ENCODE results near the gene CNKSR1.

The CNKSR1 gene

GRCh38 chr1:26171084-26172072 lies 5.9 kb upstream of the CNKSR1 start, which contains the start of gene ZNF593OS:
ZNF593OS (minus strand) TSS chr1:26171832; CDS start chr1:26171661, 171 bp downstream.
- TF ChIP-seq, protein P1, sequence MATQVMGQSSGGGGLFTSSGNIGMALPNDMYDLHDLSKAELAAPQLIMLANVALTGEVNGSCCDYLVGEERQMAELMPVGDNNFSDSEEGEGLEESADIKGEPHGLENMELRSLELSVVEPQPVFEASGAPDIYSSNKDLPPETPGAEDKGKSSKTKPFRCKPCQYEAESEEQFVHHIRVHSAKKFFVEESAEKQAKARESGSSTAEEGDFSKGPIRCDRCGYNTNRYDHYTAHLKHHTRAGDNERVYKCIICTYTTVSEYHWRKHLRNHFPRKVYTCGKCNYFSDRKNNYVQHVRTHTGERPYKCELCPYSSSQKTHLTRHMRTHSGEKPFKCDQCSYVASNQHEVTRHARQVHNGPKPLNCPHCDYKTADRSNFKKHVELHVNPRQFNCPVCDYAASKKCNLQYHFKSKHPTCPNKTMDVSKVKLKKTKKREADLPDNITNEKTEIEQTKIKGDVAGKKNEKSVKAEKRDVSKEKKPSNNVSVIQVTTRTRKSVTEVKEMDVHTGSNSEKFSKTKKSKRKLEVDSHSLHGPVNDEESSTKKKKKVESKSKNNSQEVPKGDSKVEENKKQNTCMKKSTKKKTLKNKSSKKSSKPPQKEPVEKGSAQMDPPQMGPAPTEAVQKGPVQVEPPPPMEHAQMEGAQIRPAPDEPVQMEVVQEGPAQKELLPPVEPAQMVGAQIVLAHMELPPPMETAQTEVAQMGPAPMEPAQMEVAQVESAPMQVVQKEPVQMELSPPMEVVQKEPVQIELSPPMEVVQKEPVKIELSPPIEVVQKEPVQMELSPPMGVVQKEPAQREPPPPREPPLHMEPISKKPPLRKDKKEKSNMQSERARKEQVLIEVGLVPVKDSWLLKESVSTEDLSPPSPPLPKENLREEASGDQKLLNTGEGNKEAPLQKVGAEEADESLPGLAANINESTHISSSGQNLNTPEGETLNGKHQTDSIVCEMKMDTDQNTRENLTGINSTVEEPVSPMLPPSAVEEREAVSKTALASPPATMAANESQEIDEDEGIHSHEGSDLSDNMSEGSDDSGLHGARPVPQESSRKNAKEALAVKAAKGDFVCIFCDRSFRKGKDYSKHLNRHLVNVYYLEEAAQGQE (IDR thresholded peaks at IDR 0.05; ENCODE audit: insufficient replicate concordance, low read depth), result no peak
- no peak within 1 kb of the TSS; the same call in 1 of the 2 replicates for H3K27ac ChIP-seq (replicated peaks)
- no peaks in the 10 kb centered on the region for H3K27me3 ChIP-seq (ENCODE audit: insufficient read depth, poor library complexity, severe bottlenecking)
- no peak for DNase-seq (ENCODE audit: low read depth in 1 of 2, low spot score in 1 of 2)
- peak within 1 kb of the TSS; percentile 96 for H3K4me3 ChIP-seq (replicated peaks; ENCODE audit: insufficient read depth, low read length)

GRCh38 chr1:26175346-26175745 lies 1.9 kb upstream of the CNKSR1 start:
- Histone ChIP-seq H3K4me3 (replicated peaks; ENCODE audit: insufficient read depth, low read length) (no peak overlapping the region), H3K27ac (replicated peaks) (no peak overlapping the region), H3K27me3 (ENCODE audit: insufficient read depth, poor library complexity, severe bottlenecking) (no peaks in the 10 kb centered on the region)
- no peak for DNase-seq (ENCODE audit: low read depth in 1 of 2, low spot score in 1 of 2)
- TF ChIP-seq GABPA (IDR thresholded peaks at IDR 0.05; ENCODE audit: low read depth), result no peak
- TF ChIP-seq, protein P1 (IDR thresholded peaks at IDR 0.05; ENCODE audit: insufficient replicate concordance, low read depth), result no peak
- no peak for TF ChIP-seq POLR2AphosphoS5 (IDR thresholded peaks at IDR 0.05; ENCODE audit: low read depth)
- TF ChIP-seq, protein P2, sequence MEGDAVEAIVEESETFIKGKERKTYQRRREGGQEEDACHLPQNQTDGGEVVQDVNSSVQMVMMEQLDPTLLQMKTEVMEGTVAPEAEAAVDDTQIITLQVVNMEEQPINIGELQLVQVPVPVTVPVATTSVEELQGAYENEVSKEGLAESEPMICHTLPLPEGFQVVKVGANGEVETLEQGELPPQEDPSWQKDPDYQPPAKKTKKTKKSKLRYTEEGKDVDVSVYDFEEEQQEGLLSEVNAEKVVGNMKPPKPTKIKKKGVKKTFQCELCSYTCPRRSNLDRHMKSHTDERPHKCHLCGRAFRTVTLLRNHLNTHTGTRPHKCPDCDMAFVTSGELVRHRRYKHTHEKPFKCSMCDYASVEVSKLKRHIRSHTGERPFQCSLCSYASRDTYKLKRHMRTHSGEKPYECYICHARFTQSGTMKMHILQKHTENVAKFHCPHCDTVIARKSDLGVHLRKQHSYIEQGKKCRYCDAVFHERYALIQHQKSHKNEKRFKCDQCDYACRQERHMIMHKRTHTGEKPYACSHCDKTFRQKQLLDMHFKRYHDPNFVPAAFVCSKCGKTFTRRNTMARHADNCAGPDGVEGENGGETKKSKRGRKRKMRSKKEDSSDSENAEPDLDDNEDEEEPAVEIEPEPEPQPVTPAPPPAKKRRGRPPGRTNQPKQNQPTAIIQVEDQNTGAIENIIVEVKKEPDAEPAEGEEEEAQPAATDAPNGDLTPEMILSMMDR (IDR thresholded peaks at IDR 0.05; ENCODE audit: insufficient read depth, low read length), result no peak
- no peak for TF ChIP-seq SPI1 (IDR thresholded peaks at IDR 0.05; ENCODE audit: borderline replicate concordance, low read depth)

GRCh38 chr1:26180010-26180506 lies 2.8 kb downstream of the CNKSR1 start:
- TF ChIP-seq, protein P1 (IDR thresholded peaks at IDR 0.05; ENCODE audit: insufficient replicate concordance, low read depth), result no peak
- no peak for TF ChIP-seq GABPA (IDR thresholded peaks at IDR 0.05; ENCODE audit: low read depth)
- no peak for TF ChIP-seq POLR2AphosphoS5 (IDR thresholded peaks at IDR 0.05; ENCODE audit: low read depth)
- no peak for TF ChIP-seq SPI1 (IDR thresholded peaks at IDR 0.05; ENCODE audit: borderline replicate concordance, low read depth)
- TF ChIP-seq, protein P2 (IDR thresholded peaks at IDR 0.05; ENCODE audit: insufficient read depth, low read length), result no peak
- no peaks in the 10 kb centered on the region for H3K27me3 ChIP-seq (ENCODE audit: insufficient read depth, poor library complexity, severe bottlenecking)
- DNase-seq (ENCODE audit: low read depth in 1 of 2, low spot score in 1 of 2), result no peak
- H3K27ac ChIP-seq (replicated peaks), result no peak overlapping the region
- H3K4me3 ChIP-seq (replicated peaks; ENCODE audit: insufficient read depth, low read length), result no peak overlapping the region
